RWPE1 (cell line): Measurements from ENCODE around the gene SOX13.
A peak's percentile ranks its signal among the peaks of the same experiment; 100 is the strongest.

ENCODE experiments used
- CTCF ChIA-PET: fragments of 350-600 bp; sonication (Branson Sonifier 250); formaldehyde crosslinking; extraction: SDS; loops from one replicate; lab custom pipeline; 2021; lab: Yijun Ruan, JAX
- POLR2A ChIA-PET: fragments of 400-600 bp; formaldehyde crosslinking; extraction: SDS; loops from one replicate; lab custom pipeline; 2020; ENCODE audit warnings: antibody characterized with exemption; ENCODE audit not compliant: low non-redundant PET; lab: Yijun Ruan, JAX
- DNase-seq: peaks from one replicate; pipeline ENCODE4 v3.0.0; 2012; ENCODE audit warnings: low spot score
- H3K27ac ChIP-seq: fragments of 450-650 bp; 2 replicates; pipeline ENCODE4 v1.5.1; 2017
- TF ChIP-seq, protein P1 (sequence below): fragments of 450-650 bp; conservative IDR thresholded peaks from 2 replicates; pipeline ENCODE4 v1.5.1; 2017; ENCODE audit warnings: low read depth, mild to moderate bottlenecking

The SOX13 gene

GRCh38 chr1:204053893-204054292, 19.0 kb upstream of the SOX13 start:
- no peak for DNase-seq
- ChIA-PET POLR2A (no interaction called here), CTCF (no interaction called here)
- H3K27ac ChIP-seq, result no peak overlapping the region
- TF ChIP-seq, protein P1, sequence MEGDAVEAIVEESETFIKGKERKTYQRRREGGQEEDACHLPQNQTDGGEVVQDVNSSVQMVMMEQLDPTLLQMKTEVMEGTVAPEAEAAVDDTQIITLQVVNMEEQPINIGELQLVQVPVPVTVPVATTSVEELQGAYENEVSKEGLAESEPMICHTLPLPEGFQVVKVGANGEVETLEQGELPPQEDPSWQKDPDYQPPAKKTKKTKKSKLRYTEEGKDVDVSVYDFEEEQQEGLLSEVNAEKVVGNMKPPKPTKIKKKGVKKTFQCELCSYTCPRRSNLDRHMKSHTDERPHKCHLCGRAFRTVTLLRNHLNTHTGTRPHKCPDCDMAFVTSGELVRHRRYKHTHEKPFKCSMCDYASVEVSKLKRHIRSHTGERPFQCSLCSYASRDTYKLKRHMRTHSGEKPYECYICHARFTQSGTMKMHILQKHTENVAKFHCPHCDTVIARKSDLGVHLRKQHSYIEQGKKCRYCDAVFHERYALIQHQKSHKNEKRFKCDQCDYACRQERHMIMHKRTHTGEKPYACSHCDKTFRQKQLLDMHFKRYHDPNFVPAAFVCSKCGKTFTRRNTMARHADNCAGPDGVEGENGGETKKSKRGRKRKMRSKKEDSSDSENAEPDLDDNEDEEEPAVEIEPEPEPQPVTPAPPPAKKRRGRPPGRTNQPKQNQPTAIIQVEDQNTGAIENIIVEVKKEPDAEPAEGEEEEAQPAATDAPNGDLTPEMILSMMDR, result no peak

- CTCF ChIA-PET, result interaction anchor here (1.0 to 1.5 kb wide), 3 partner anchors 12 to 189 kb away, joined by 3 to 5 read pairs (median 3); partner anchors contain the start of gene SOX13
- no peak for DNase-seq
- H3K27ac ChIP-seq, result no peak overlapping the region
- TF ChIP-seq, protein P1, result no peak
- POLR2A ChIA-PET, result no interaction called here
These were observed 12.9 kb upstream of the SOX13 start for GRCh38 chr1:204059970-204060369.

DNA sequence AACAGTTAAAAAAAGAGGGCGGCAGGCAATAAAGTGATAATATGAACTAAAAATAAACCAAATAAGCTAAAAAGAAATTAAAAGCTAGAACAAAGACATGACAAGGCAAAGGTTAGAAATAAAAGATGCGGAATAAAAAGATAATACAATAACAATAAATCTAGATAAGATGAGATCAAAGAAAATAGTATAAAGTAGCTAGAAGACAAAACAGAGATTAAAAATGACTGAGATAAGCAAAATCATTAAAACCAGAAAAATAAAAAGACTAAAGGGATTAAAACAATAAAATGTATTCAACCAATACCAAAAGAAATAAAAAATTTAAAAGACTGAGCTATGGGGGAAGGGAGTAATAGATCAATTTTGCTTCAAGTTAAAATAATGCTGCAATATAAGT, 10.8 kb upstream of the SOX13 start:
- H3K27ac ChIP-seq, result no peak overlapping the region
- no peak for DNase-seq
- ChIA-PET POLR2A (no interaction called here), CTCF (interaction anchor here (0.6 to 0.8 kb wide), 3 partner anchors 12 to 101 kb away, joined by 3 to 6 read pairs (median 3); no protein-coding TSS in a partner anchor)
- TF ChIP-seq, protein P1, result no peak

DNA sequence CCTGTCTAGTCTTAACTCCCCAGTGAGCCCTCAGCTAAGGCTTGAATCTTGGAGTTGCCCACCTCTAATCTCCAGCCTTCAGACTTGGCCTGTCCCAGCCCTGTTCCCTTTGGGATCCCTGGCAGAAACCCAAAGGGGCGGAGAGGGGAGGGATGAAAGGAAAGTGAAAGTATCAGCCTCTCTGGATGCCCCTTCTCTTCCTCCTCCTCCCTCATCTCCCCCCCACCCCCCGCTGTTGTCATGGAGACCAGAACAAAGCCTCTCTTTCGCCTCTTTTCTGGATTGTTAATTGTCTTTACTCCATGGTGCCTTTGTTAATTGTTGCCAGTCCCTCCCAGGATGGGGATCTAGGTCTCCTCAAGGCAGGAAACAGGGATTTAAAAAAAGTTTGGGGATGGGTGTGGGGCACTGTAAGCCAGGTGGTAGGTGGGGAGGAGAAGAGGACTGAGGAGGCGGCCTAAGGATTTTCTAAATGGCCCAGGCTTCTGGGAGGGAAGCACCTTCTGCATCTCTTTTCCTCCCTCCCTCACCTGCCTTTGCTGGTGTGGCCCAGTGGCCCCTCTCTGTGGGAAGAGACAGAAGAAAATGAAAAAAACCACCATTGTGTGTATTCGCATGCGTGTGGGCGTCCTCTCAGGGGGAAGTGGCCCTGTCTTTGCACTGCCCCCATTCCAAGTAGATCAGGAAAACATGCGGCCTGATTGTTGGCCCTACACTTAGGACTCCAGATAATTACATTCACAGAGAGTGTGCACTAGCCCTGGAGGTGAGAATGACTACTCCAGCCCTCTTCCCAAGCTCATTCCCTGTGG, 7.5 kb upstream of the SOX13 start:
- H3K27ac ChIP-seq, result no peak overlapping the region
- peak; percentile 58 for DNase-seq
- CTCF ChIA-PET, result interaction anchor here (0.5 kb wide), 1 partner anchor 85 kb away, joined by 9 read pairs; no protein-coding TSS in a partner anchor
- TF ChIP-seq, protein P1, result no peak
- POLR2A ChIA-PET, result no interaction called here

GRCh38 chr1:204065986-204066300, 7.0 kb upstream of the SOX13 start:
- no peak overlapping the region for H3K27ac ChIP-seq
- CTCF ChIA-PET, result interaction anchor here (0.5 kb wide), 1 partner anchor 85 kb away, joined by 9 read pairs; no protein-coding TSS in a partner anchor
- DNase-seq, result no peak
- TF ChIP-seq, protein P1, result no peak
- POLR2A ChIA-PET, result interaction anchor here (0.6 kb wide), 1 partner anchor 759 kb away, joined by 3 read pairs; no protein-coding TSS in a partner anchor

DNA sequence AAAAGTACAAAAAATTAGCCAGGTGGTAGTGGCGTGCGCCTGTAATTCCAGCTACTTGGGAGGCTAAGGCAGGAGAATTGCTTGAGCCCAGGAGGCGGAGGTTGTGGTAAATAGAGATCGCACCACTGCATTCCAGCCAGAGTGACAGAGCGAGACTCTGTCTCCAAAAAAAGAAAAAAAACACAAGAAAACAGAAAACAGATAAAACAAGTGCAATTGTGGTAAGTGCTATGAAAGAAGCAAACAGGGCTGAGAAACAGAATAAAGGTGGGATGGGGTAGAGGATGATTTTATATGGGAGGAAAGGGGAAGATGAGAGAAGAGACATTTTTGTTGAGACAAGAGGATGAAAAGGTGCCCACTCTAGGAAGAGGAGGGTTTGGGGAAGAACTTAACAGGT, 5.0 kb upstream of the SOX13 start:
- POLR2A ChIA-PET, result no interaction called here
- TF ChIP-seq, protein P1, result no peak
- CTCF ChIA-PET, result no interaction called here
- DNase-seq, result no peak
- H3K27ac ChIP-seq, result no peak overlapping the region
